ENCODE results near the gene PCYT2.
"Not testable (repeated sequence)": the region's sequence is repeated elsewhere in the genome, so short reads cannot be mapped to it uniquely, and the experiment has no call there.

Gene PCYT2

GRCh38 chr17:81911277-81911961 is at the start of gene PCYT2:
Gene PCYT2 (minus strand): TSS chr17:81911399. CDS start chr17:81911355, 44 bp downstream.
- peak in 13 of 14 donors; percentile 44 to 93 (median 81) for DNase-seq

GRCh38 chr17:81960130-81960958 is 49.1 kb upstream of the PCYT2 start:
- DNase-seq, result no peak

GRCh38 chr17:81959362-81960129 is 48.3 kb upstream of the PCYT2 start:
- peak in 7 of 14 donors; percentile 6 to 68 (median 22) for DNase-seq

GRCh38 chr17:81958633-81959342 is 47.6 kb upstream of the PCYT2 start:
- no peak for DNase-seq

- no peak for DNase-seq
Measured at GRCh38 chr17:81957691-81958432, 46.7 kb upstream of the PCYT2 start.

GRCh38 chr17:81956607-81957589 is 45.7 kb upstream of the PCYT2 start:
- no peak for DNase-seq

GRCh38 chr17:81955756-81956544 is 44.8 kb upstream of the PCYT2 start:
- DNase-seq, result no peak

- no peak for DNase-seq
Measured at GRCh38 chr17:81955058-81955681, 44.0 kb upstream of the PCYT2 start.

GRCh38 chr17:81954131-81955057 is 43.2 kb upstream of the PCYT2 start:
- no peak for DNase-seq

- not testable (repeated sequence) for DNase-seq
Measured at GRCh38 chr17:81953443-81953842, 42.2 kb upstream of the PCYT2 start.

GRCh38 chr17:81952792-81953228 is 41.6 kb upstream of the PCYT2 start:
- no peak for DNase-seq

GRCh38 chr17:81951785-81952684 is 40.8 kb upstream of the PCYT2 start:
- DNase-seq, result no peak

- no peak for DNase-seq
Measured at GRCh38 chr17:81950501-81950900, 39.3 kb upstream of the PCYT2 start.

- no peak for DNase-seq
Measured at GRCh38 chr17:81948635-81949378, 37.6 kb upstream of the PCYT2 start.

GRCh38 chr17:81947189-81947588 is 36.0 kb upstream of the PCYT2 start, which contains the start of gene MYADML2:
Gene MYADML2 (minus strand): TSS chr17:81947233. CDS start chr17:81941741, 5,492 bp downstream.
- DNase-seq, result no peak

GRCh38 chr17:81944858-81945257 is 33.7 kb upstream of the PCYT2 start:
- no peak for DNase-seq
